SH-SY5Y (cell line): ENCODE data around the gene DESI2.

ENCODE experiments used
- GATA2 ChIP-seq: IDR thresholded peaks from 2 replicates; pipeline ENCODE4 v1.6.1; 2011; ENCODE audit warnings: mild to moderate bottlenecking, low read depth, low read length
- GATA3 ChIP-seq: IDR thresholded peaks from 2 replicates; pipeline ENCODE4 v1.6.1; 2011; ENCODE audit warnings: low read depth, mild to moderate bottlenecking, low read length, moderate library complexity

DNA sequence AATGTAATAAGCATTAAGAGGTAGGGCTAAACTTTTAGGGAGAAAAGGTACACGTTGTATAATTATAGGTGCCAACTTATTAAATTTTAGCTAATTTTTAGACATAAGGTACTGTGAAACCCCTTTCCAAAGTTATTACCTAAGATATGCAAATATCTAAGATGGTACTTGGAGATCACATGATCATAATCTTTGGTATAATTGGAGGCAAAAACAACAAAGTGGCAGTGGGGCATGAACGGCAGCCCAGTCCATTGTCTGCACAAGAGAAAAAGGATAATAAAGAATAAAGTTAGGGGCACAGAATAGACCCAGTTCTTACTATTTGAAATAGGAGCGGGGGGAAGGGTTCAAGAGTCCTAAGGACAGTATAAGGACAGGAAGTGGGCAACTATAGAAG is 51.2 kb downstream of the DESI2 start:
- TF ChIP-seq GATA2: no peak
- TF ChIP-seq GATA3: no peak
